Caco-2 (cell line): ENCODE results near the gene CTU1. TPM values are rescaled to one million over a fixed set of nuclear protein-coding genes. Genes with fewer than 3 reads are reported as not detected.

Source experiments
- BruUV-seq: library from RNA; stranded (reverse); fragments of 400-500 nt; replicated peaks from 2 replicates; lab custom pipeline; 2021; lab: Mats Ljungman, UMichigan
- CTCF ChIA-PET: fragments of 300-600 bp; sonication (Branson Sonifier 250); formaldehyde crosslinking; loops from one replicate; lab custom pipeline; 2022; ENCODE audit warnings: antibody characterized with exemption; lab: Charles Lee
- POLR2A ChIA-PET: fragments of 300-600 bp; sonication (Branson Sonifier 250); formaldehyde crosslinking; loops from one replicate; lab custom pipeline; 2022; ENCODE audit warnings: antibody characterized with exemption; lab: Charles Lee
- DNase-seq, 2 experiments: peaks; one replicate each; pipeline versions ENCODE4 v3.0.0 to v3.0.0-alpha.2; 2020 to 2022
- H3K27me3 ChIP-seq: replicated peaks from 2 replicates; pipeline ENCODE4 v1.6.0; 2011; ENCODE audit warnings: low read length; ENCODE audit not compliant: control insufficient read depth, insufficient read depth
- H3K36me3 ChIP-seq: 2 replicates; pipeline ENCODE4 v1.5.1; 2011; ENCODE audit warnings: low read length; ENCODE audit not compliant: control insufficient read depth, insufficient read depth
- H3K4me1 ChIP-seq: fragments of 250-450 bp; sonication (Bioruptor Pico); 2 replicates; pipeline ENCODE4 v1.5.1; 2020; ENCODE audit warnings: mild to moderate bottlenecking
- H3K4me3 ChIP-seq: 2 replicates; pipeline ENCODE4 v1.5.1; 2011; ENCODE audit warnings: low read depth, mild to moderate bottlenecking, control low read depth, low read length
- H3K9me3 ChIP-seq: fragments of 250-450 bp; sonication (Bioruptor Pico); 2 replicates; pipeline ENCODE4 v1.5.1; 2020; ENCODE audit warnings: mild to moderate bottlenecking, moderate library complexity
- H3K27ac Mint-ChIP-seq: one replicate; pipeline ENCODE4 v1.8.0; 2022; ENCODE audit warnings: mixed read lengths; ENCODE audit not compliant: unreplicated experiment
- H3K27me3 Mint-ChIP-seq: one replicate; pipeline ENCODE4 v1.8.0; 2022; ENCODE audit warnings: mixed read lengths; ENCODE audit not compliant: insufficient read depth, unreplicated experiment
- H3K36me3 Mint-ChIP-seq: one replicate; pipeline ENCODE4 v1.8.0; 2022; ENCODE audit warnings: mild to moderate bottlenecking, mixed read lengths; ENCODE audit not compliant: insufficient read depth, unreplicated experiment
- H3K4me1 Mint-ChIP-seq: one replicate; pipeline ENCODE4 v1.8.0; 2022; ENCODE audit warnings: low read depth, mixed read lengths; ENCODE audit not compliant: unreplicated experiment
- H3K4me3 Mint-ChIP-seq: one replicate; pipeline ENCODE4 v1.8.0; 2022; ENCODE audit warnings: mild to moderate bottlenecking, moderate library complexity, mixed read lengths; ENCODE audit not compliant: unreplicated experiment
- H3K9me3 Mint-ChIP-seq: one replicate; pipeline ENCODE4 v1.8.0; 2022; ENCODE audit warnings: mixed read lengths; ENCODE audit not compliant: unreplicated experiment
- CTCF ChIP-seq, 2 experiments: fragments of 200-600 bp in 1 of 2; IDR thresholded peaks; 1 replicate in 1 of 2; 2 replicates in 1 of 2; pipeline versions ENCODE4 v1.5.1 to v1.8.0; 2011 to 2022; ENCODE audit warnings: antibody characterized with exemption in 1 of 2, control low read depth in 1 of 2, inconsistent platforms in 1 of 2, low read depth in 1 of 2, low read length in 1 of 2, mild to moderate bottlenecking in 1 of 2, moderate library complexity in 1 of 2; ENCODE audit not compliant: insufficient read depth in 1 of 2, severe bottlenecking in 1 of 2, unreplicated experiment in 1 of 2
- intact Hi-C: fragments of 100-400 bp; cut with micrococcal nuclease; formaldehyde crosslinking; loops from one replicate; pipeline ENCODE4 v1.10.0; 2022; ENCODE audit not compliant: unreplicated experiment
- total RNA-seq: library from RNA; stranded (reverse); gene quantifications from 2 replicates; pipeline ENCODE4 v1.2.3, GENCODE V29; 2022

Gene CTU1
- total RNA-seq, 1 experiment from 2014 or later = 8.1 TPM

DNA sequence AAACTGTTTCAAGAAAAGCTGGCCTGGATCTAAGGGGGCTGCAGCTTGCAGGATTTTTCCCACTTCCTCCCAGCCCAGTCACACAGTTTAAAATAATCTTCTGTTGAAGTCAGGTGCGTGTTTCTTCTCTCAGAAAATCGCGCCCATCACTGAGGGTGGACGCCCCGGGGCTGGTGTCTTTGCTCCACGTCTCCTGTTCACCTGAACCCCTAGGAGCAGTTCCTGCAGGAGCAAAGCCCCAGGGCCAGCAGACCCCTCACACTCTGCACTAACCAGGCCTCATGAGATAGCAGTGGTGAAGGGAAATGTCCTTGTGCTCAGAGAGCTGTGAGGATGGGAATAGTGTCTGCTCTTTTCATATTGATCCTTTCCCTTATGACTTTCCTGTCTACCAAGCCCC, 33.0 kb upstream of the CTU1 start:
- no peak for TF ChIP-seq CTCF (IDR thresholded peaks at IDR 0.05; ENCODE audit: insufficient read depth in 1 of 2, low read depth in 1 of 2, low read length in 1 of 2, severe bottlenecking in 1 of 2, unreplicated experiment in 1 of 2)
- H3K4me1 ChIP-seq = no peaks in the 10 kb centered on the region
- CTCF ChIA-PET = no interaction called here
- no peak overlapping the region for H3K27ac Mint-ChIP-seq
- H3K4me3 Mint-ChIP-seq = no peak overlapping the region
- H3K9me3 Mint-ChIP-seq = no peaks in the 10 kb centered on the region
- POLR2A ChIA-PET = no interaction called here
- DNase-seq = no peak
- no peak overlapping the region for H3K4me3 ChIP-seq
- no peaks in the 10 kb centered on the region for H3K9me3 ChIP-seq
- H3K27me3 ChIP-seq = no peaks in the 10 kb centered on the region; the same call in 1 of the 2 replicates
- no peaks in the 10 kb centered on the region for H3K36me3 ChIP-seq
- intact Hi-C loops = no loop called here
- peaks cover 27% of the 10 kb centered on the region for H3K27me3 Mint-ChIP-seq
- no peaks in the 10 kb centered on the region for H3K36me3 Mint-ChIP-seq
- no peaks in the 10 kb centered on the region for H3K4me1 Mint-ChIP-seq
- BruUV-seq = no TSS peak

DNA sequence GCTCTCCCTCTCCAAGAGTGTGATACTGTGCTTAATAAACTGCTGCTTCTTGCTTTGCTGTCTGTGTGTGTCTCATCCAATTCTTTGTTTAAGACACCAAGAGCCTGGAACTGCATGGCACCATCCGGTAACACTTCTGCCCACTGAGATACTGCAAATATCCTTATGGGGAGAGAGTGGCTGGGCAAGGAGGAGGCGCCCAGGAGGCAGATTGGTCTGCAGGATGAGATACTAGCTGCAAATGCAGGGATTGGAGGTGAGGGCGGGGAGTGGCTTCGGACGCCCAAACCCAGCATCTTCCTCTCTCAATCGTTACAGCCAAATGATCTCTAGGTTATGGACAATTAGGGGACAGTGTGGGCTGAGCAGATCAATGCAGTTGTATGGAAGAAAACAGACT, 32.2 kb upstream of the CTU1 start:
- CTCF ChIA-PET = no interaction called here
- POLR2A ChIA-PET = no interaction called here
- Mint-ChIP-seq H3K9me3 (no peaks in the 10 kb centered on the region), H3K4me3 (no peak overlapping the region), H3K36me3 (no peaks in the 10 kb centered on the region), H3K27me3 (peaks cover 30% of the 10 kb centered on the region), H3K27ac (no peak overlapping the region), H3K4me1 (no peaks in the 10 kb centered on the region)
- Histone ChIP-seq H3K4me1 (no peaks in the 10 kb centered on the region), H3K27me3 (no peaks in the 10 kb centered on the region; the same call in 1 of the 2 replicates), H3K4me3 (no peak overlapping the region), H3K36me3 (no peaks in the 10 kb centered on the region), H3K9me3 (no peaks in the 10 kb centered on the region)
- no peak for DNase-seq
- intact Hi-C loops = no loop called here
- BruUV-seq = no TSS peak
- no peak for TF ChIP-seq CTCF (IDR thresholded peaks at IDR 0.05; ENCODE audit: insufficient read depth in 1 of 2, low read depth in 1 of 2, low read length in 1 of 2, severe bottlenecking in 1 of 2, unreplicated experiment in 1 of 2)

GRCh38 chr19:51139299-51140014, 31.2 kb upstream of the CTU1 start:
- Mint-ChIP-seq H3K4me3 (no peak overlapping the region), H3K4me1 (no peaks in the 10 kb centered on the region), H3K36me3 (no peaks in the 10 kb centered on the region), H3K27ac (no peak overlapping the region), H3K9me3 (peaks cover 7% of the 10 kb centered on the region), H3K27me3 (peaks cover 33% of the 10 kb centered on the region)
- H3K4me1 ChIP-seq = no peaks in the 10 kb centered on the region
- no peak overlapping the region for H3K4me3 ChIP-seq
- H3K36me3 ChIP-seq = no peaks in the 10 kb centered on the region
- CTCF ChIA-PET = no interaction called here
- 0 out of 2 replicates have a peak, but pooled peaks cover 4% of the 10 kb centered on the region for H3K9me3 ChIP-seq
- intact Hi-C loops = no loop called here
- no peak for TF ChIP-seq CTCF (IDR thresholded peaks at IDR 0.05; ENCODE audit: insufficient read depth in 1 of 2, low read depth in 1 of 2, low read length in 1 of 2, severe bottlenecking in 1 of 2, unreplicated experiment in 1 of 2)
- BruUV-seq = no TSS peak
- no peak for DNase-seq
- POLR2A ChIA-PET = no interaction called here
- H3K27me3 ChIP-seq = no peaks in the 10 kb centered on the region; the same call in 1 of the 2 replicates
